Measurements from ENCODE around the gene TACO1.

Gene TACO1

DNA sequence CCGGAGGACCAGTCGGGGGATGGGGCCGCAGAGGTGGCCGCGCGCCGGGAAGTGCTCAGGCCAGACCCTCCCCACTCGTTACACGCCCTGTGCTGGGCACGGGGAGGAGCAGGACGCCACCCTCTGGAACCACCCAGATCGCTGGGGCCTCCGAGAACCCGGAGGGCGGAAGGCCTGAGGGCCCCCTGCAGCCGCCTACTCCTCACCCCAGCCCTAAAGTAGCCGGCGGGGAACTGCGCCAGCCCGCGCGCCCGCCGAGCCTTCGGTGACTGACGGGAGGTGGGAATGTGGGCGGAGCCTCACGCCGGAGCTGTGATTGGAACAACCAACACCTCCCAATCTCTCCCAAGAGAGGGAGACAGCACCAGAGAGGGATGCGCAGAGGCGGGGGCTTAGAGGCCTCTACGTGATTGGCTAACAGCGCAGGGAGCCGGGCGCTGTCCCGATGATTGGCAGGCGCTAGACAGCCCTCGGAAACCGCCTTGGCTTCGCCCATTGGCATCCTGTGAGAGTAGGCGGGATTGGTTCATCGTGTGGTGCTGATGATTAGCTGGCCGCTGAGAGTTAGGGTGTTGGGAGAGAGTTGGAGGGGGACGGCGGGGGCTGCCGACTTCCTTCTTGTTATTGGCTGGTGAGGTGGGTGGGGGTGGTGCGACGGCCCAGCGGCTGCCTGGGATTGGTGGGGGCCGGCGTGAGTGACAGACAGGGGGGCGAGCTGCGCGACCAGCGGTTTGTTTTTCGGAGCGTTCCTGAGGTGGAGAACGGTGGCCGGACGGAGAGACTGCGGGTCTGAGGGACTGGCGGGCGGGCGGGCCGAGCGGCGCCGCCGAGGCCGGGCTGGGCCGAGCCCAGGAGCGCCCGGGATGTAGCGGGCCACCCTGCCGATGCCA is 21.2 kb downstream of the TACO1 start, which contains the start of gene MAP3K3:
Gene MAP3K3, plus strand, starts transcription at position 734 of the 890 bp plus-strand sequence. CDS start 343 bp downstream, outside the sequence.
- no peaks in the 10 kb centered on the region for H3K36me3 Mint-ChIP-seq (ENCODE audit: low read depth)

DNA sequence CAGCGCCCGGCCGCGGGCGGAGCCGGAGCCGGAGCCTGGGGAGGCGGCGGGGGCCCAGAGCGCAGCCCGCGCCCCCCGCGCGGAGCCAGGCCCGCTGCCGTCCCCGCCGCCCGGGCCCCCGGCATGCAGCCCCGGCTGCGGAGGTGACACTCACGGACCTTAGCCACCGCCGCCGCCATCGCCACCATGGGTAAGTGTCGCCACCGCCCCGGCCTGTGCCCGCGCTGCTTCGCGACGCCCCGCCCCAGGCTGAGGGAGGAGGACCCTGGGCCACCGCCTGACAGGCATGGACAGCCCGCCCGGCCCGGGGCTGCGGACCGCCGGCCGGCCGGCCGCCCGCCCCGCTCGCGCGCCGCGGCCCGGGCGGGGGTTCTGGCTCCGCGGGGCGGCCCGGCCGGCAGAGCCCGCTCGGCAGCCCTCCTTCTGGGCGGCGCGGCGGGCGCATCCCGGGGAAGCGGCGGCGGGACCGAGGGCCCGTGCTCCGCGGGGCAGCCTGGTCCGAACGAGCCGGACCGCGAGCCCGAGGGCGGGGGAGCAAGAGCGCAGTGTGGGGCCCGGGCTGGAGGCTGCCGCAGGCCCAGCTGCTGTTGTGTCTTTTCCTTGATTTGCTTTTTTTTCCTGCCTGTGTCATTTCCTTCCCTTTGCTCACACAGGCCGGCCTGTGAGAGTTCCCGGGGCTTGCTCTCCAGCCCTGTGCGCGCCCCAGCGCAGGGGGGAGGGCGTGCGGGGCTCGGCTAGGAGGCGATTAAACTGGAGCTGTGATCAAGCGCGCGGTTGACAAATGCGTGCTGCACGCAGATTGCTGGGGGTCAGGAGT is 22.1 kb downstream of the TACO1 start:
- H3K9me3 Mint-ChIP-seq: no peaks in the 10 kb centered on the region
- H3K27ac Mint-ChIP-seq: peak overlapping the region; percentile 94
- H3K36me3 Mint-ChIP-seq (ENCODE audit: low read depth): no peaks in the 10 kb centered on the region
- peaks cover 30% of the 10 kb centered on the region for H3K4me1 Mint-ChIP-seq (ENCODE audit: low read depth)
- H3K27me3 Mint-ChIP-seq (ENCODE audit: low read depth): peaks cover 7% of the 10 kb centered on the region
- H3K4me3 Mint-ChIP-seq: peak overlapping the region; percentile 99

More for the DNA sequence above, 21.2 kb downstream of the TACO1 start, which contains the start of gene MAP3K3:
- no peaks in the 10 kb centered on the region for H3K9me3 Mint-ChIP-seq
- H3K4me1 Mint-ChIP-seq (ENCODE audit: low read depth): peaks cover 29% of the 10 kb centered on the region
- H3K4me3 Mint-ChIP-seq: peak within 1 kb of the TSS; percentile 99
- H3K27me3 Mint-ChIP-seq (ENCODE audit: low read depth): peaks cover 12% of the 10 kb centered on the region
- H3K27ac Mint-ChIP-seq: peak within 1 kb of the TSS; percentile 94

DNA sequence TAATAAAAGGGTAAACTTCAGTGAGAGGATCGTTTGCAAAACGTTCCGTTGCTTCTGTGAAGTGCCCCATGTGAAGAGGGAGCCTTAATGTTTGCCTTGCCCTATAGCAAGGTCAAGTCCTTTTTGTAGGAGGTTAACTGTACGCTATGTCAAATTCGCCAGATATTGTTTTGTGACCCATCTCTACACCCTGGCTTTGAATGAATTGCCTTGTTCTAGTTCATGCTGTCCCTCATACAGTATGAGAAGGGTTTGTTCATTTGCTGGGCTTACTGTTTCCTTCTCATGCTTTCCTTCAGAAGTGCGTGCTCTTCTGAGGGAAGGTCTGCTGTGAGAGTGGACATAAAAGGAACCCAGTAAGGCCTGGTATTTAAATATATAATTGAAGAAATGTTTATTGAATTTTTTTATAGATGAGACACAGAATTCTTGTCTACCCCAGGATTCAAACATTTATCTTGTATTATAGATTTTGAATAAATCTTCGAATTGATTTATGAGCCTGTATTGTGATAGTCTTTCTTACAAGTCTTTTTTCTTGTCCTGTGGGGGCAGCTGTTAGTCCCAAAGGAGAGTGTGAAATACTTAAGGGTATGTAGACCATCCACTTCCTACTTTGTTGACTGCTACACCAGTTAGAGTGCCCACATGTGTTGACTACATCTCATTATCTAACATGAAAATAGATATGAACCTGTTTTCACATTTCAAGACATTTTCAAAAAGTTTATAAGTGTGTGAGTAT is 23.3 kb downstream of the TACO1 start:
- Mint-ChIP-seq H3K4me3 (peak overlapping the region; percentile 99), H3K9me3 (no peaks in the 10 kb centered on the region), H3K36me3 (ENCODE audit: low read depth) (no peaks in the 10 kb centered on the region), H3K4me1 (ENCODE audit: low read depth) (peaks cover 30% of the 10 kb centered on the region), H3K27me3 (ENCODE audit: low read depth) (no peaks in the 10 kb centered on the region), H3K27ac (peak overlapping the region; percentile 94)

GRCh38 chr17:63624531-63624880 is 23.8 kb downstream of the TACO1 start:
- peaks cover 30% of the 10 kb centered on the region for H3K4me1 Mint-ChIP-seq (ENCODE audit: low read depth)
- peak overlapping the region; percentile 51 for H3K4me3 Mint-ChIP-seq
- no peaks in the 10 kb centered on the region for H3K27me3 Mint-ChIP-seq (ENCODE audit: low read depth)
- no peaks in the 10 kb centered on the region for H3K9me3 Mint-ChIP-seq
- H3K27ac Mint-ChIP-seq: no peak overlapping the region
- H3K36me3 Mint-ChIP-seq (ENCODE audit: low read depth): no peaks in the 10 kb centered on the region

GRCh38 chr17:63626551-63627180 is 26.0 kb downstream of the TACO1 start:
- Mint-ChIP-seq H3K27me3 (ENCODE audit: low read depth) (no peaks in the 10 kb centered on the region), H3K4me1 (ENCODE audit: low read depth) (peaks cover 26% of the 10 kb centered on the region), H3K36me3 (ENCODE audit: low read depth) (no peaks in the 10 kb centered on the region), H3K9me3 (no peaks in the 10 kb centered on the region), H3K4me3 (no peak overlapping the region), H3K27ac (no peak overlapping the region)

DNA sequence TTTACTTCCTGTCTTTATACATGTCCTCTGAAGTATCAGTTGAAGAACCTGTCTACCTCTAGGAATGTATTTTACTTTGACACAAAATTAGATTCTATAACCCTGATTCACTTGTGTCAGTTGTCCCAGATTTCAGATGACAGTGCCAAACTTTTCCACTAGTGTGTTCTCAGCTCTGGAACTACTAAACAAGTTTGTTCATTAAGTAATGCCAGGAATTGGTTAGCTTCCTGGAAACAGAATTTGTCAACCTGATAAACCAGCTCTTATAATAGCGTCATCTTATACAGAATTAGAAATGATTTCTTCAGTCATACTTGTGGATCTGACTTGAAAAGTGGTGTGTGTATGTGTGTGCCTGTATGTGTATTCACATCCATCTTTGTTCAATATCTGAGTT is 28.9 kb downstream of the TACO1 start:
- Mint-ChIP-seq H3K9me3 (no peaks in the 10 kb centered on the region), H3K27ac (no peak overlapping the region), H3K27me3 (ENCODE audit: low read depth) (no peaks in the 10 kb centered on the region), H3K36me3 (ENCODE audit: low read depth) (peaks cover 11% of the 10 kb centered on the region), H3K4me3 (no peak overlapping the region), H3K4me1 (ENCODE audit: low read depth) (peaks cover 29% of the 10 kb centered on the region)

GRCh38 chr17:63631062-63631461 is 30.4 kb downstream of the TACO1 start:
- Mint-ChIP-seq H3K4me3 (no peak overlapping the region), H3K4me1 (ENCODE audit: low read depth) (peaks cover 24% of the 10 kb centered on the region), H3K36me3 (ENCODE audit: low read depth) (peaks cover 12% of the 10 kb centered on the region), H3K27me3 (ENCODE audit: low read depth) (no peaks in the 10 kb centered on the region), H3K27ac (no peak overlapping the region), H3K9me3 (no peaks in the 10 kb centered on the region)

DNA sequence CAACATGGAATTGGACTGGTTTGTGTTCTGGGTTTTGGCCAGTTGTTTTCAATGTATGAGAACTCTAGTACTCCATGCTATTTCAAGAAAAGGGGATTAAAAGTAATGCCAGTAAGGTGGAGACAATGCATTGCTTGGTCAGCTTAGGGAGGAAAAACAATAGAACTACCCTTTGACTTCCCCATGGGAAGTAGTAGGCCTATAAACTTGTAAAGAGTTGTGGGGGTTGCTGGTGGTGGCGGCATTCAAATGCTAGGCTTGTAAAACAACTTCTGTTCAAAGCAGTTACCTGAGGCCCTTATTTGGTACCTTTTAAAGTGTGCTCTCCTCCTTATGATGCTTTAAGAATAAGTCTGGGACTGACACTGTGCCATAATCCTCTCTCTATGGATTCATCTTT is 30.9 kb downstream of the TACO1 start:
- H3K4me1 Mint-ChIP-seq (ENCODE audit: low read depth): peaks cover 20% of the 10 kb centered on the region
- no peaks in the 10 kb centered on the region for H3K9me3 Mint-ChIP-seq
- H3K36me3 Mint-ChIP-seq (ENCODE audit: low read depth): peaks cover 17% of the 10 kb centered on the region
- H3K4me3 Mint-ChIP-seq: no peak overlapping the region
- no peak overlapping the region for H3K27ac Mint-ChIP-seq
- no peaks in the 10 kb centered on the region for H3K27me3 Mint-ChIP-seq (ENCODE audit: low read depth)

GRCh38 chr17:63633742-63634141 is 33.0 kb downstream of the TACO1 start:
- H3K27me3 Mint-ChIP-seq (ENCODE audit: low read depth): no peaks in the 10 kb centered on the region
- H3K4me1 Mint-ChIP-seq (ENCODE audit: low read depth): peaks cover 17% of the 10 kb centered on the region
- peaks cover 17% of the 10 kb centered on the region for H3K36me3 Mint-ChIP-seq (ENCODE audit: low read depth)
- no peaks in the 10 kb centered on the region for H3K9me3 Mint-ChIP-seq
- no peak overlapping the region for H3K27ac Mint-ChIP-seq
- no peak overlapping the region for H3K4me3 Mint-ChIP-seq

- Mint-ChIP-seq H3K4me1 (ENCODE audit: low read depth) (peaks cover 20% of the 10 kb centered on the region), H3K9me3 (no peaks in the 10 kb centered on the region), H3K4me3 (no peak overlapping the region), H3K36me3 (ENCODE audit: low read depth) (peaks cover 17% of the 10 kb centered on the region), H3K27me3 (ENCODE audit: low read depth) (no peaks in the 10 kb centered on the region), H3K27ac (peak overlapping the region; percentile 32)
Measured at GRCh38 chr17:63634163-63634562, 33.5 kb downstream of the TACO1 start.

GRCh38 chr17:63634816-63635215 is 34.1 kb downstream of the TACO1 start:
- Mint-ChIP-seq H3K27ac (no peak overlapping the region), H3K9me3 (no peaks in the 10 kb centered on the region), H3K4me1 (ENCODE audit: low read depth) (peaks cover 22% of the 10 kb centered on the region), H3K4me3 (no peak overlapping the region), H3K36me3 (ENCODE audit: low read depth) (peaks cover 19% of the 10 kb centered on the region), H3K27me3 (ENCODE audit: low read depth) (no peaks in the 10 kb centered on the region)

- Mint-ChIP-seq H3K4me1 (ENCODE audit: low read depth) (peaks cover 22% of the 10 kb centered on the region), H3K9me3 (no peaks in the 10 kb centered on the region), H3K27me3 (ENCODE audit: low read depth) (no peaks in the 10 kb centered on the region), H3K27ac (no peak overlapping the region), H3K36me3 (ENCODE audit: low read depth) (peaks cover 19% of the 10 kb centered on the region), H3K4me3 (no peak overlapping the region)
Measured at GRCh38 chr17:63635290-63635689, 34.6 kb downstream of the TACO1 start.

- Mint-ChIP-seq H3K27me3 (ENCODE audit: low read depth) (no peaks in the 10 kb centered on the region), H3K4me1 (ENCODE audit: low read depth) (peaks cover 22% of the 10 kb centered on the region), H3K9me3 (no peaks in the 10 kb centered on the region), H3K36me3 (ENCODE audit: low read depth) (peaks cover 19% of the 10 kb centered on the region), H3K4me3 (no peak overlapping the region), H3K27ac (no peak overlapping the region)
Measured at GRCh38 chr17:63635787-63636186, 35.1 kb downstream of the TACO1 start.

DNA sequence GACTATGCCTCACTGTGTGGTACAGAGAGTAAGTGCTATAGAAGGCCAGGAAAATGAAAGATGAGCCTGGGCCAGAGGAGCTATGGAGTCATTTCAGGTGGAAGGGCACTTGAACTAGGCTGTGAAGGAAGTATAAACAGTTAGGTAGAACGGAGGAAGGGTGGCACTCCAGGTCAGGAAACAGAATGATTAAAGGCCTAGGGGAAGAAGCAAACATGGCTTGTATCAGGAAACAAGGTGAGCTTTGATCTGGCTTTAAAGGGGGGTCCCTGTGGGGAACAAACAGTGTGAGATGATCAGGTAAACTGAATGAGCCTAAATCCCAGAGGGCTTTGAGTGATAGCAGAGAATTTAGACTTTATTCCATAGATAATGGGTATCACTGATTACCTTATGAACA is 38.4 kb downstream of the TACO1 start:
- H3K4me3 Mint-ChIP-seq: no peak overlapping the region
- H3K9me3 Mint-ChIP-seq: no peaks in the 10 kb centered on the region
- no peaks in the 10 kb centered on the region for H3K27me3 Mint-ChIP-seq (ENCODE audit: low read depth)
- H3K27ac Mint-ChIP-seq: peak overlapping the region; percentile 41
- peaks cover 9% of the 10 kb centered on the region for H3K4me1 Mint-ChIP-seq (ENCODE audit: low read depth)
- peaks cover 9% of the 10 kb centered on the region for H3K36me3 Mint-ChIP-seq (ENCODE audit: low read depth)

Measured in T-helper 1 cell treated with Interleukin-12 subunit alpha and Interleukin-12 subunit beta and Interleukin-4 antibody, amounts not matched to agents 30 μg/mL and 1 μg/mL, for 36 hours (primary cell).